ENCODE data around the gene DYSF.

DNA sequence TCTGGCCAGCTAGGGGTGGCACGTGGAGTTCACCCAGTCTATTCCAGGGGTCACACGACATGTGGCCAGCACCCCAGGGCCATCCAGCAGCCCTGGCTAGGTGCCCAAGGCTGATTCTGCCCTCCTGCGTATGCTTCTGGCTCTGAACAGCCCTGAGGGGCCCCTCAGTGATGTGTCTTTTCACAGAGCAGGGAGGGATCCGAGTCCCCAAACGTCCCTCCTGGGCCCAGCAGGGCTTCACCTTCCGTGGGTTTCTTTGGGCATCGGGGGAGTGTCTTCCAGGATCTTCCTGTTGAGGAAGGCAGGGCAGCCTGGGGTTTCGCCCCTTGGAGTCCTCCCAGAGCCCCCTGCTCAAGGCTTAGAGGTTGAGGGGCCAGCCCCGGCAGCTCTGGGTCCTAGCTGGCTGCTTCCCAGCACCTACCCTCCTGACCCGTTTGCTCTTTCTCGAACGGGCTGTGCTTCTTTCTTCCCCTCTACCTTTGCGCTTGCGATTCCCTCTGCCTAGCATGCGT lies 165.9 kb downstream of the DYSF start:
- TF ChIP-seq EZH2 (IDR thresholded peaks at IDR 0.05) (no peak), POLR2AphosphoS5 (IDR thresholded peaks at IDR 0.05; ENCODE audit: borderline replicate concordance, low read depth, low read length) (no peak), FOXP2 (optimal IDR thresholded peaks at IDR 0.05; ENCODE audit: control extremely low read depth, extremely low read length, insufficient read depth) (no peak)

Measured in SK-N-MC (cell line).